Astrocyte (in vitro differentiated cells and primary cell): ENCODE measurements around the gene CD34. TPM values are rescaled to one million over a fixed set of nuclear protein-coding genes. Genes with fewer than 3 reads are reported as not detected.

Experiments used
- DNase-seq: peaks from one replicate; pipeline ENCODE4 v3.0.0-alpha.2; 2010; ENCODE audit warnings: low read depth
- FAIRE-seq: peaks from 2 replicates; lab custom pipeline; 2011; peaks lifted over from hg19 to GRCh38; lab: Jason Lieb, UNC
- H2AFZ ChIP-seq: 2 replicates; pipeline ENCODE4 v1.6.0; 2012; ENCODE audit warnings: low read depth, low read length, inconsistent platforms
- H3K27ac ChIP-seq: 2 replicates; pipeline ENCODE4 v1.5.1; 2011; ENCODE audit warnings: low read depth, low read length, inconsistent platforms
- H3K27me3 ChIP-seq: 2 replicates; pipeline ENCODE4 v1.6.0; 2011; ENCODE audit warnings: low read length, inconsistent platforms; ENCODE audit not compliant: insufficient read depth
- H3K36me3 ChIP-seq: 2 replicates; pipeline ENCODE4 v1.5.1; 2011; ENCODE audit warnings: low read length, inconsistent platforms; ENCODE audit not compliant: insufficient read depth
- H3K4me1 ChIP-seq: 2 replicates; pipeline ENCODE4 v1.5.1; 2011; ENCODE audit warnings: low read length, inconsistent platforms; ENCODE audit not compliant: insufficient read depth
- H3K4me2 ChIP-seq: 2 replicates; pipeline ENCODE4 v1.6.0; 2012; ENCODE audit warnings: low read length, inconsistent platforms
- H3K4me3 ChIP-seq: 2 replicates; pipeline ENCODE4 v1.5.1; 2011; ENCODE audit warnings: low read depth, mild to moderate bottlenecking, low read length, inconsistent platforms; ENCODE audit not compliant: insufficient read depth
- H3K79me2 ChIP-seq: 2 replicates; pipeline ENCODE4 v1.6.0; 2012; ENCODE audit warnings: mild to moderate bottlenecking, low read length, inconsistent platforms; ENCODE audit not compliant: insufficient read depth
- H3K9ac ChIP-seq: 2 replicates; pipeline ENCODE4 v1.6.0; 2012; ENCODE audit warnings: mild to moderate bottlenecking, low read length, inconsistent platforms
- H3K9me3 ChIP-seq: 2 replicates; pipeline ENCODE4 v1.5.1; 2012; ENCODE audit warnings: low read depth, mild to moderate bottlenecking, low read length, inconsistent platforms; ENCODE audit not compliant: insufficient read depth
- H4K20me1 ChIP-seq: 2 replicates; pipeline ENCODE4 v1.6.0; 2012; ENCODE audit warnings: low read length, inconsistent platforms; ENCODE audit not compliant: insufficient read depth
- H3K27ac Mint-ChIP-seq: one replicate; pipeline ENCODE4 v1.8.0; 2021; ENCODE audit warnings: mild to moderate bottlenecking, mixed read lengths; ENCODE audit not compliant: unreplicated experiment
- H3K27me3 Mint-ChIP-seq: one replicate; pipeline ENCODE4 v1.8.0; 2021; ENCODE audit warnings: low read depth, mixed read lengths; ENCODE audit not compliant: unreplicated experiment
- H3K36me3 Mint-ChIP-seq: one replicate; pipeline ENCODE4 v1.8.0; 2021; ENCODE audit warnings: low read depth, mixed read lengths; ENCODE audit not compliant: unreplicated experiment
- H3K4me1 Mint-ChIP-seq: one replicate; pipeline ENCODE4 v1.8.0; 2021; ENCODE audit warnings: low read depth, mixed read lengths; ENCODE audit not compliant: unreplicated experiment
- H3K4me3 Mint-ChIP-seq: one replicate; pipeline ENCODE4 v1.8.0; 2021; ENCODE audit warnings: mild to moderate bottlenecking, moderate library complexity, mixed read lengths; ENCODE audit not compliant: unreplicated experiment
- H3K9me3 Mint-ChIP-seq: one replicate; pipeline ENCODE4 v1.8.0; 2021; ENCODE audit warnings: mild to moderate bottlenecking, mixed read lengths; ENCODE audit not compliant: unreplicated experiment
- EZH2 ChIP-seq: IDR thresholded peaks from 2 replicates; pipeline ENCODE4 v1.6.1; 2012; ENCODE audit warnings: mild to moderate bottlenecking, low read length, inconsistent platforms; ENCODE audit not compliant: insufficient read depth
- total RNA-seq: library from RNA; stranded (reverse); gene quantifications from 2 replicates; pipeline ENCODE4 v1.2.1, GENCODE V29; 2021
- TF ChIP-seq, protein P1 (sequence below): IDR thresholded peaks from 2 replicates; pipeline ENCODE4 v1.5.1; 2011; ENCODE audit warnings: low read depth, mild to moderate bottlenecking, inconsistent platforms, low read length, moderate library complexity; ENCODE audit not compliant: insufficient read depth

Gene CD34
- total RNA-seq, 1 donor from 2014 or later: 0.45 TPM

DNA sequence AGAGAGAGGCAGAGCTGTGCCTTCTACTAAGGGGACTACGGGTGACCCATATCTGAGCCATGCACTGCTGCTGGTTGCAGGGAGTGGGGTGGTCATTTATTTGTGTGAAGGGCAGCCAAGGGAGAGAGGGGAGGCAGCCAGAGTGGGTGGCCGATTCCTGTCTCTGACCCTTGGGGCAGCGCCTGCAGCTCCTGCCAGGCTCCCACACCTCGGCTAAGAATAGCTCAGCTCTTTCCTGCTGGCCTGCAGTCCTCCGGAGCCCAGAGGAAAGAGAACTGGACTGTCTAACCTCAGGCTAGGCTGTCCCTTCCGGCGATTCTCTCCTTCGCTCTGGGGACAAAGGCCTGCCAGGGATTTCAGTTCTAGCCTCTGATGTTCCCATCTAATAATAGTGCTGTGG, 11.6 kb upstream of the CD34 start:
- H3K9me3 Mint-ChIP-seq: peaks cover 1% of the 10 kb centered on the region
- TF ChIP-seq, protein P1, sequence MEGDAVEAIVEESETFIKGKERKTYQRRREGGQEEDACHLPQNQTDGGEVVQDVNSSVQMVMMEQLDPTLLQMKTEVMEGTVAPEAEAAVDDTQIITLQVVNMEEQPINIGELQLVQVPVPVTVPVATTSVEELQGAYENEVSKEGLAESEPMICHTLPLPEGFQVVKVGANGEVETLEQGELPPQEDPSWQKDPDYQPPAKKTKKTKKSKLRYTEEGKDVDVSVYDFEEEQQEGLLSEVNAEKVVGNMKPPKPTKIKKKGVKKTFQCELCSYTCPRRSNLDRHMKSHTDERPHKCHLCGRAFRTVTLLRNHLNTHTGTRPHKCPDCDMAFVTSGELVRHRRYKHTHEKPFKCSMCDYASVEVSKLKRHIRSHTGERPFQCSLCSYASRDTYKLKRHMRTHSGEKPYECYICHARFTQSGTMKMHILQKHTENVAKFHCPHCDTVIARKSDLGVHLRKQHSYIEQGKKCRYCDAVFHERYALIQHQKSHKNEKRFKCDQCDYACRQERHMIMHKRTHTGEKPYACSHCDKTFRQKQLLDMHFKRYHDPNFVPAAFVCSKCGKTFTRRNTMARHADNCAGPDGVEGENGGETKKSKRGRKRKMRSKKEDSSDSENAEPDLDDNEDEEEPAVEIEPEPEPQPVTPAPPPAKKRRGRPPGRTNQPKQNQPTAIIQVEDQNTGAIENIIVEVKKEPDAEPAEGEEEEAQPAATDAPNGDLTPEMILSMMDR: no peak
- no peak for TF ChIP-seq EZH2
- Histone ChIP-seq H2AFZ (no peak overlapping the region), H3K4me1 (peaks cover 3% of the 10 kb centered on the region), H3K27me3 (peaks cover 5% of the 10 kb centered on the region), H3K79me2 (no peaks in the 10 kb centered on the region), H3K27ac (no peak overlapping the region), H3K4me3 (no peak overlapping the region), H3K4me2 (no peak overlapping the region), H3K9me3 (no peaks in the 10 kb centered on the region), H3K9ac (no peak overlapping the region), H4K20me1 (no peaks in the 10 kb centered on the region), H3K36me3 (no peaks in the 10 kb centered on the region)
- FAIRE-seq: no peak
- H3K36me3 Mint-ChIP-seq: no peaks in the 10 kb centered on the region
- peaks cover 5% of the 10 kb centered on the region for H3K4me1 Mint-ChIP-seq
- H3K4me3 Mint-ChIP-seq: no peak overlapping the region
- no peak for DNase-seq
- peaks cover 35% of the 10 kb centered on the region for H3K27me3 Mint-ChIP-seq
- H3K27ac Mint-ChIP-seq: no peak overlapping the region

DNA sequence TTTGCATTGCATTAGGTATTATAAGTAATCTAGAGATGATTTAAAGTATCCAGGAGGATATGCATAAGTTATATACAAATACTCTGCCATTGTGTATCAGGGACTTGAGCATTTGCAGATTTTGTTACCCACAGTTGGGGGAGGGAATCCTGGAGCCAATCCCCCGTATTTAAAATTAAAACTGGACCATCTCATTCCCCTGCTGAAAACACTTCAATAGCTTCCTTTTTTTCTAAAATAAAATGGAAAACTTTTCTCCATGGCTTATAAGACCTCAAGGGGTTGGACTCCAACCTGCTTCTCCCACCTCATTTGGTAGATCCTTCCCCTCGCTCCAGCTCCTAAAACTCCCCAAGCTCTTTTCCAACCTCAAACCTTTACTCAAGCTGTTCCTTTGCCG, 10.4 kb upstream of the CD34 start:
- Mint-ChIP-seq H3K9me3 (peaks cover 1% of the 10 kb centered on the region), H3K27ac (no peak overlapping the region), H3K4me1 (peaks cover 5% of the 10 kb centered on the region), H3K36me3 (no peaks in the 10 kb centered on the region), H3K4me3 (no peak overlapping the region), H3K27me3 (peaks cover 38% of the 10 kb centered on the region)
- Histone ChIP-seq H3K9ac (no peak overlapping the region), H2AFZ (no peak overlapping the region), H3K36me3 (no peaks in the 10 kb centered on the region), H4K20me1 (no peaks in the 10 kb centered on the region), H3K79me2 (no peaks in the 10 kb centered on the region), H3K27ac (no peak overlapping the region), H3K4me1 (peaks cover 3% of the 10 kb centered on the region), H3K9me3 (no peaks in the 10 kb centered on the region), H3K4me2 (no peak overlapping the region), H3K4me3 (no peak overlapping the region), H3K27me3 (peaks cover 5% of the 10 kb centered on the region)
- FAIRE-seq (no peak), DNase-seq (no peak)
- TF ChIP-seq, protein P1: no peak
- TF ChIP-seq EZH2: no peak

DNA sequence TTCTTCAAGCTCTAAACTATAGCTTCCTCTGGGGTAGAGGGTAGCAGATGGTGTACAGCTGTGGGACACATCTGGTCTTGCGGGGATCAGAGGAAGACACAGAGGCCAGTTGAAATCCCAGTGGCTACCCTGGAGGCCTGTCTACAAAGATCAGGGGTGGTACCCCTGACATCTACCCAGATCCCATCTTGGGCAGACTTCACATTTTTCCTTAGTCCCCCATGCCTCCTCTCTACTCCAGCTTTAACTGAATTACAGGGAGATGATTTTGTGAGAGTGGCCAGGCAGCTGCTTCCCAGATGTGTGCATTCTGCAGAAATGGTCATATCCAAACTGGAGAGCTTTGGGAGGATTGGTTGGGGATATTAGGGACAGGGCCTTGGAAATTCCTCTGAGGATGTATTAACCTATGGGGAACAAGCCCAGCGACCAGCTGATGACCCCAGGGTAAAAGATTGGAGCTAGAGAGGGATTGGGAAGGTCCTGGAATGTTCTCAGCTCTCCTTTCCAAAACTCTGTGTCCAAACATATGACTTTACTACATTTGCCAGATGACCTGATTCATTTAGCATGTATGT, 9.6 kb upstream of the CD34 start:
- Mint-ChIP-seq H3K36me3 (no peaks in the 10 kb centered on the region), H3K4me1 (peaks cover 5% of the 10 kb centered on the region), H3K9me3 (peaks cover 1% of the 10 kb centered on the region), H3K27me3 (peaks cover 38% of the 10 kb centered on the region), H3K27ac (no peak overlapping the region), H3K4me3 (no peak overlapping the region)
- H2AFZ ChIP-seq: no peak overlapping the region
- no peak overlapping the region for H3K27ac ChIP-seq
- no peaks in the 10 kb centered on the region for H3K9me3 ChIP-seq
- H3K4me2 ChIP-seq: no peak overlapping the region
- TF ChIP-seq, protein P1: no peak
- TF ChIP-seq EZH2: no peak
- H3K9ac ChIP-seq: no peak overlapping the region
- FAIRE-seq (no peak), DNase-seq (no peak)
- H3K4me3 ChIP-seq: no peak overlapping the region
- H3K4me1 ChIP-seq: peaks cover 3% of the 10 kb centered on the region
- no peaks in the 10 kb centered on the region for H3K36me3 ChIP-seq
- no peaks in the 10 kb centered on the region for H3K79me2 ChIP-seq
- H4K20me1 ChIP-seq: no peaks in the 10 kb centered on the region
- peaks cover 5% of the 10 kb centered on the region for H3K27me3 ChIP-seq
